A549 (cell line): ENCODE data around the gene VCL. TPM values are rescaled to one million over a fixed set of nuclear protein-coding genes. Genes with fewer than 3 reads are reported as not detected.

Experiments used
- ATAC-seq, 2 experiments: fragments of 200-7000 bp in 1 of 2; fragments of >200 bp in 1 of 2; cut with Nextera tagmentation in 1 of 2; cut with Tn5 transposase in 1 of 2; 3 replicates each; pipeline versions ENCODE4 v1.8.0 to v1.9.1; 2018 to 2020; ENCODE audit warnings: mild to moderate bottlenecking in 1 of 2, moderate library complexity in 1 of 2
- CTCF ChIA-PET: fragments of 300-600 bp; sonication (Branson Sonifier 250); formaldehyde crosslinking; extraction: SDS; loops from one replicate; lab custom pipeline; 2021; ENCODE audit warnings: antibody characterized with exemption, inconsistent platforms; lab: Yijun Ruan, JAX
- POLR2A ChIA-PET: fragments of 350-600 bp; formaldehyde crosslinking; extraction: SDS; loops from one replicate; lab custom pipeline; 2021; ENCODE audit warnings: antibody characterized with exemption, inconsistent platforms; lab: Yijun Ruan, JAX
- DNase-seq, 2 experiments: peaks; one replicate each; pipeline versions ENCODE4 v3.0.0 to v3.0.0-alpha.2; 2011 to 2016; ENCODE audit warnings: low read depth in 1 of 2, low spot score in 1 of 2
- FAIRE-seq: peaks from 2 replicates; lab custom pipeline; 2011; peaks lifted over from hg19 to GRCh38; lab: Jason Lieb, UNC
- H3K27ac ChIP-seq, 2 experiments: fragments of >200 bp; sonication (Bioruptor Twin); formaldehyde crosslinking; 3 replicates each; pipeline ENCODE4 v1.5.1; 2016 to 2017
- H3K4me1 ChIP-seq: fragments of >200 bp; sonication (Bioruptor Twin); formaldehyde crosslinking; 3 replicates; pipeline ENCODE4 v1.6.1; 2016
- H3K4me2 ChIP-seq: fragments of >200 bp; sonication (Bioruptor Twin); formaldehyde crosslinking; 3 replicates; pipeline ENCODE4 v1.6.1; 2016
- H3K4me3 ChIP-seq: fragments of >200 bp; sonication (Bioruptor Twin); formaldehyde crosslinking; 3 replicates; pipeline ENCODE4 v1.5.1; 2016
- H3K9me3 ChIP-seq: fragments of >200 bp; sonication (Bioruptor Twin); formaldehyde crosslinking; 3 replicates; pipeline ENCODE4 v1.6.1; 2016
- BCL3 ChIP-seq: fragments of >200 bp; sonication (Bioruptor Twin); formaldehyde crosslinking; IDR thresholded peaks from 3 replicates; pipeline ENCODE4 v1.6.1; 2016
- E2F6 ChIP-seq: IDR thresholded peaks from 2 replicates; pipeline ENCODE4 v1.6.1; 2012; ENCODE audit warnings: low read depth, borderline replicate concordance
- EHMT2 ChIP-seq: fragments of 200-600 bp; sonication (generic); IDR thresholded peaks from 2 replicates; pipeline ENCODE4 v1.6.1; 2016; ENCODE audit warnings: antibody characterized with exemption, low read depth, mild to moderate bottlenecking, moderate library complexity
- FOSL2 ChIP-seq, 2 experiments: fragments of 450-650 bp in 1 of 2; fragments of >200 bp in 1 of 2; sonication (Bioruptor Twin) in 1 of 2; formaldehyde crosslinking; IDR thresholded peaks; 2 replicates each; pipeline versions ENCODE4 v1.5.0 to v1.6.1; 2016 to 2020; ENCODE audit warnings: mild to moderate bottlenecking in 1 of 2, moderate library complexity in 1 of 2
- HDAC2 ChIP-seq: fragments of 200-600 bp; sonication (generic); IDR thresholded peaks from 2 replicates; pipeline ENCODE4 v1.6.1; 2016
- HEYL ChIP-seq: fragments of 250-450 bp; sonication (Bioruptor Pico); IDR thresholded peaks from 2 replicates; pipeline ENCODE4 v1.8.0; 2021; ENCODE audit warnings: mild to moderate bottlenecking, moderate library complexity
- HOXA7 ChIP-seq: fragments of 250-450 bp; sonication (Bioruptor Pico); IDR thresholded peaks from 2 replicates; pipeline ENCODE4 v1.5.0; 2020; ENCODE audit warnings: mild to moderate bottlenecking, moderate library complexity
- JUNB ChIP-seq: fragments of >200 bp; sonication (Bioruptor Twin); formaldehyde crosslinking; IDR thresholded peaks from 2 replicates; pipeline ENCODE4 v1.6.1; 2016
- KDM1A ChIP-seq: fragments of 200-600 bp; sonication (generic); IDR thresholded peaks from 2 replicates; pipeline ENCODE4 v1.6.1; 2016; ENCODE audit warnings: low read depth, mild to moderate bottlenecking
- MAX ChIP-seq: IDR thresholded peaks from 2 replicates; pipeline ENCODE4 v1.6.1; 2012
- MAZ ChIP-seq: fragments of 150-350 bp; IDR thresholded peaks from 2 replicates; pipeline ENCODE4 v1.6.1; 2014; ENCODE audit warnings: antibody characterized with exemption, low read depth, low read length, borderline replicate concordance
- NFE2L2 ChIP-seq: fragments of 150-350 bp; conservative IDR thresholded peaks from 2 replicates; pipeline ENCODE4 v1.6.1; 2014; ENCODE audit warnings: low read length
- NR3C1 ChIP-seq: fragments of >200 bp; sonication (Bioruptor Twin); formaldehyde crosslinking; IDR thresholded peaks from 3 replicates; pipeline ENCODE4 v1.6.1; 2017
- PBX3 ChIP-seq: IDR thresholded peaks from 2 replicates; pipeline ENCODE4 v1.6.1; 2012
- PHF8 ChIP-seq: fragments of 200-600 bp; sonication (generic); IDR thresholded peaks from 2 replicates; pipeline ENCODE4 v1.6.1; 2016; ENCODE audit warnings: low read depth, mild to moderate bottlenecking, antibody characterized with exemption, moderate library complexity, borderline replicate concordance
- RCOR1 ChIP-seq: fragments of 150-350 bp; IDR thresholded peaks from 2 replicates; pipeline ENCODE4 v1.6.1; 2014; ENCODE audit warnings: antibody characterized with exemption, low read length, low read depth
- RFX5 ChIP-seq: fragments of 450-650 bp; IDR thresholded peaks from 2 replicates; pipeline ENCODE4 v1.7.1; 2014; ENCODE audit warnings: antibody characterized with exemption, mild to moderate bottlenecking, moderate library complexity
- RNF2 ChIP-seq: fragments of 200-600 bp; sonication (generic); IDR thresholded peaks from 2 replicates; pipeline ENCODE4 v1.6.1; 2016; ENCODE audit warnings: low read depth, mild to moderate bottlenecking, antibody characterized with exemption, moderate library complexity, borderline replicate concordance
- SMC3 ChIP-seq: fragments of >200 bp; sonication (Bioruptor Twin); formaldehyde crosslinking; IDR thresholded peaks from 3 replicates; pipeline ENCODE4 v1.6.1; 2018; ENCODE audit warnings: inconsistent platforms
- SREBF2 ChIP-seq: fragments of 450-650 bp; IDR thresholded peaks from 2 replicates; pipeline ENCODE4 v1.6.1; 2014; ENCODE audit warnings: mild to moderate bottlenecking, moderate library complexity
- TFCP2L1 ChIP-seq: fragments of 250-450 bp; sonication (Bioruptor Pico); IDR thresholded peaks from 2 replicates; pipeline ENCODE4 v1.5.0; 2021; ENCODE audit warnings: mild to moderate bottlenecking
- USF2 ChIP-seq: fragments of 450-650 bp; IDR thresholded peaks from 2 replicates; pipeline ENCODE4 v1.6.1; 2014; ENCODE audit warnings: antibody characterized with exemption
- ZC3H11A ChIP-seq: fragments of 450-650 bp; IDR thresholded peaks from 2 replicates; pipeline ENCODE4 v1.6.1; 2014; ENCODE audit warnings: antibody characterized with exemption, mild to moderate bottlenecking
- ZNF302 ChIP-seq: fragments of 250-450 bp; sonication (Bioruptor Pico); IDR thresholded peaks from 2 replicates; pipeline ENCODE4 v1.9.0; 2021; ENCODE audit warnings: inconsistent platforms, mild to moderate bottlenecking, moderate library complexity
- ZSCAN20 ChIP-seq: fragments of 250-450 bp; sonication (Bioruptor Pico); IDR thresholded peaks from 2 replicates; pipeline ENCODE4 v1.8.0; 2022; ENCODE audit warnings: mild to moderate bottlenecking, moderate library complexity
- WGBS: methylation state at CpG from one replicate; pipeline ENCODE4 v1.1.6; 2017; ENCODE audit errors: missing lambda C conversion rate; 5-methylcytosine and 5-hydroxymethylcytosine counted together
- polyA plus RNA-seq, 4 experiments: library from polyadenylated mRNA; depleted of rRNA in 3 of 4; stranded (reverse); fragments of >200 nt; fragmentation: RNase III in 1 of 4; extraction: RNeasy Plus Mini Kit Qiagen cat#74134 plus additional on column Dnase treatment in 1 of 4; gene quantifications; 2 replicates in 3 of 4; 3 replicates in 1 of 4; pipeline ENCODE4 v1.2.3, GENCODE V29; 2011 to 2017

Gene VCL
- polyA plus RNA-seq, 2 of the 4 experiments (the other 2 are of a cell fraction) = 101 to 112 TPM

GRCh38 chr10:74110120-74110519 is 112.2 kb downstream of the VCL start:
- FAIRE-seq (no peak), ATAC-seq (no peak), DNase-seq (no peak)
- ChIA-PET POLR2A (no interaction called here), CTCF (interaction anchor here (0.6 to 2.7 kb wide), 7 partner anchors 10 to 170 kb away, joined by 3 to 9 read pairs (median 4); no protein-coding TSS in a partner anchor)
- peaks cover 11% of the 10 kb centered on the region for H3K4me1 ChIP-seq
- H3K4me3 ChIP-seq = no peak overlapping the region
- whole genome bisulfite sequencing = 76% methylated on average over 1 of the region's 1 CpG
- no peak overlapping the region for H3K27ac ChIP-seq
- H3K9me3 ChIP-seq = no peaks in the 10 kb centered on the region
- TF ChIP-seq RNF2 = no peak
- no peak for TF ChIP-seq KDM1A
- TF ChIP-seq ZSCAN20 (CRISPR knock-in tag) = no peak
- TF ChIP-seq E2F6 = no peak
- no peak for TF ChIP-seq JUNB
- TF ChIP-seq ZC3H11A = no peak
- TF ChIP-seq RFX5 = no peak
- TF ChIP-seq MAZ = no peak
- TF ChIP-seq RCOR1 = no peak
- no peak for TF ChIP-seq SMC3
- no peak for TF ChIP-seq HEYL
- no peak overlapping the region for H3K4me2 ChIP-seq

GRCh38 chr10:74111799-74112198 is 113.9 kb downstream of the VCL start:
- H3K4me3 ChIP-seq = no peak overlapping the region
- DNase-seq = no peak
- TF ChIP-seq MAZ = no peak
- TF ChIP-seq PHF8 = no peak
- TF ChIP-seq USF2 = no peak
- TF ChIP-seq HOXA7 = no peak
- TF ChIP-seq BCL3 = no peak
- no peak for TF ChIP-seq NR3C1
- TF ChIP-seq PBX3 = no peak
- TF ChIP-seq FOSL2 (IDR thresholded peaks at IDR 0.05) = no peak
- no peak for TF ChIP-seq FOSL2 (CRISPR knock-in tag; IDR thresholded peaks at IDR 0.05)
- TF ChIP-seq HDAC2 = no peak
- no peak for TF ChIP-seq SREBF2
- no peak for TF ChIP-seq ZC3H11A
- no peak for TF ChIP-seq NFE2L2
- TF ChIP-seq, all 56 proteins: peak for 0
- Histone ChIP-seq H3K4me2 (no peak overlapping the region), H3K9me3 (no peaks in the 10 kb centered on the region), H3K4me1 (peaks cover 11% of the 10 kb centered on the region), H3K27ac (no peak overlapping the region)
- FAIRE-seq = no peak
- ChIA-PET CTCF (interaction anchor here (0.6 to 4.5 kb wide), 4 partner anchors 8 to 171 kb away, joined by 3 to 35 read pairs (median 4); no protein-coding TSS in a partner anchor), POLR2A (no interaction called here)
- ATAC-seq = no peak
- 96% methylated on average over 14 of the region's 14 CpGs for WGBS

GRCh38 chr10:74113546-74113945 is 115.6 kb downstream of the VCL start:
- H3K9me3 ChIP-seq = no peaks in the 10 kb centered on the region
- ATAC-seq (peak in 1 of 2 experiments; percentile 16; a peak in 1 of 6 replicates), DNase-seq (no peak), FAIRE-seq (no peak)
- TF ChIP-seq MAX = no peak
- TF ChIP-seq RNF2 = no peak
- no peak for TF ChIP-seq TFCP2L1 (CRISPR knock-in tag)
- TF ChIP-seq ZNF302 (CRISPR knock-in tag) = no peak
- no peak for TF ChIP-seq EHMT2
- POLR2A ChIA-PET = no interaction called here
- WGBS = 35% methylated on average over 1 of the region's 1 CpG
- CTCF ChIA-PET = interaction anchor here (1.1 to 4.5 kb wide), 3 partner anchors 10 to 227 kb away, joined by 3 to 35 read pairs (median 5); no protein-coding TSS in a partner anchor
- no peak overlapping the region for H3K4me3 ChIP-seq
- no peak overlapping the region for H3K4me2 ChIP-seq
- H3K27ac ChIP-seq = no peak overlapping the region
- peaks cover 22% of the 10 kb centered on the region for H3K4me1 ChIP-seq
